CD14-positive monocyte (primary cell): ENCODE measurements around the gene CALHM1. TPM values are rescaled to one million over a fixed set of nuclear protein-coding genes. Genes with fewer than 3 reads are reported as not detected.

ENCODE experiments used
- DNase-seq, 3 donors: peaks; one replicate each; pipeline ENCODE4 v3.0.0-alpha.2; 2011 to 2022
- H2AFZ ChIP-seq: 2 replicates; pipeline ENCODE4 v1.6.0; 2012; ENCODE audit warnings: mild to moderate bottlenecking, low read depth, low read length, inconsistent platforms; ENCODE audit not compliant: insufficient read depth, poor library complexity, severe bottlenecking
- H3K27ac ChIP-seq, 2 donors: 1 replicate in 1 of 2; 2 replicates in 1 of 2; pipeline ENCODE4 v1.5.1; 2012 to 2013; ENCODE audit warnings: low read length in 2 of 2, control low read depth in 1 of 2, inconsistent platforms in 1 of 2, low read depth in 1 of 2, mild to moderate bottlenecking in 1 of 2
- H3K27me3 ChIP-seq, 2 donors: one replicate each; pipeline versions ENCODE4 v1.6.0 to v1.6.1; 2011 to 2013; ENCODE audit warnings: low read length in 2 of 2; ENCODE audit not compliant: control insufficient read depth in 2 of 2, insufficient read depth in 2 of 2
- H3K36me3 ChIP-seq, 2 donors: replicated peaks in 1 of 2; 1 replicate in 1 of 2; 2 replicates in 1 of 2; pipeline versions ENCODE4 v1.5.1 to v1.6.1; 2012 to 2013; ENCODE audit warnings: low read length in 2 of 2, control low read depth in 1 of 2, inconsistent platforms in 1 of 2, mild to moderate bottlenecking in 1 of 2; ENCODE audit not compliant: insufficient read depth in 2 of 2, control insufficient read depth in 1 of 2
- H3K4me1 ChIP-seq, 2 donors: 1 replicate in 1 of 2; 2 replicates in 1 of 2; pipeline versions ENCODE4 v1.5.1 to v1.6.1; 2012 to 2013; ENCODE audit warnings: low read length in 2 of 2, control low read depth in 1 of 2, inconsistent platforms in 1 of 2, mild to moderate bottlenecking in 1 of 2, moderate library complexity in 1 of 2; ENCODE audit not compliant: insufficient read depth in 2 of 2, control insufficient read depth in 1 of 2
- H3K4me2 ChIP-seq: replicated peaks from 2 replicates; pipeline ENCODE3; 2012; ENCODE audit warnings: low read length, moderate library complexity, mild to moderate bottlenecking; ENCODE audit not compliant: poor library complexity, severe bottlenecking; ENCODE audit errors: extremely low read depth
- H3K4me3 ChIP-seq, 3 experiments: fragments of 200-600 bp in 1 of 3; sonication (generic) in 1 of 3; replicated peaks in 1 of 3; 1 replicate in 2 of 3; 2 replicates in 1 of 3; pipeline ENCODE4 v1.5.1; 2011 to 2013; ENCODE audit warnings: low read length in 3 of 3, mild to moderate bottlenecking in 3 of 3, control low read depth in 2 of 3, low read depth in 2 of 3, inconsistent platforms in 1 of 3, moderate library complexity in 1 of 3
- H3K79me2 ChIP-seq: 2 replicates; pipeline ENCODE4 v1.6.0; 2012; ENCODE audit warnings: mild to moderate bottlenecking, control low read depth, inconsistent platforms, low read length, moderate library complexity; ENCODE audit not compliant: insufficient read depth
- H3K9ac ChIP-seq: 2 replicates; pipeline ENCODE4 v1.6.0; 2017; ENCODE audit warnings: low read length, mild to moderate bottlenecking; ENCODE audit not compliant: insufficient read depth, poor library complexity, severe bottlenecking
- H3K9me3 ChIP-seq, 2 donors: replicated peaks in 1 of 2; 1 replicate in 1 of 2; 2 replicates in 1 of 2; pipeline versions ENCODE4 v1.5.1 to v1.6.1; 2012 to 2013; ENCODE audit warnings: low read length in 2 of 2, control low read depth in 1 of 2; ENCODE audit not compliant: control insufficient read depth in 1 of 2, insufficient read depth in 1 of 2
- H4K20me1 ChIP-seq: 2 replicates; pipeline ENCODE4 v1.6.0; 2012; ENCODE audit warnings: mild to moderate bottlenecking, low read length, control low read depth, moderate library complexity; ENCODE audit not compliant: insufficient read depth
- H3K27ac Mint-ChIP-seq, 7 donors: one replicate each; pipeline ENCODE4 v1.8.0; 2020; ENCODE audit warnings: mild to moderate bottlenecking in 7 of 7, mixed read lengths in 7 of 7, moderate library complexity in 6 of 7, inconsistent platforms in 2 of 7
- H3K27me3 Mint-ChIP-seq, 3 donors: one replicate each; pipeline ENCODE4 v1.8.0; 2021 to 2022; ENCODE audit warnings: low read depth in 3 of 3, mild to moderate bottlenecking in 3 of 3, mixed read lengths in 3 of 3, moderate library complexity in 3 of 3, inconsistent platforms in 1 of 3
- H3K36me3 Mint-ChIP-seq, 2 donors: one replicate each; pipeline ENCODE4 v1.8.0; 2020; ENCODE audit warnings: mixed read lengths in 2 of 2, inconsistent platforms in 1 of 2, mild to moderate bottlenecking in 1 of 2
- H3K4me1 Mint-ChIP-seq: one replicate; pipeline ENCODE4 v1.8.0; 2020; ENCODE audit warnings: mild to moderate bottlenecking, mixed read lengths
- H3K4me3 Mint-ChIP-seq, 2 donors: one replicate each; pipeline ENCODE4 v1.8.0; 2020; ENCODE audit warnings: mild to moderate bottlenecking in 2 of 2, mixed read lengths in 2 of 2, moderate library complexity in 1 of 2
- H3K9me3 Mint-ChIP-seq, 7 donors: one replicate each; pipeline ENCODE4 v1.8.0; 2020 to 2022; ENCODE audit warnings: mixed read lengths in 7 of 7, mild to moderate bottlenecking in 6 of 7, moderate library complexity in 6 of 7, inconsistent platforms in 2 of 7
- WGBS: methylation state at CpG from one replicate; pipeline ENCODE4 v1.1.5; 2013; ENCODE audit warnings: missing lambda C conversion rate; ENCODE audit not compliant: insufficient coverage; 5-methylcytosine and 5-hydroxymethylcytosine counted together
- intact Hi-C, 2 donors: fragments of 100-400 bp; cut with micrococcal nuclease; formaldehyde crosslinking; loops; one replicate each; pipeline versions ENCODE4 v1.15.0 to v1.15.1; 2023
- polyA plus RNA-seq, 3 donors: library from polyadenylated mRNA; depleted of rRNA in 1 of 3; unstranded in 2 of 3; stranded (reverse) in 1 of 3; fragments of 300-500 nt in 2 of 3; fragments of >200 nt in 1 of 3; fragmentation: Illumina TruSeq in 2 of 3; gene quantifications; 1 replicate in 2 of 3; 2 replicates in 1 of 3; pipeline ENCODE4 v1.2.3, GENCODE V29; 2012 to 2021
- TF ChIP-seq, protein P1 (sequence below): fragments of 200-600 bp; IDR thresholded peaks from one replicate; pipeline ENCODE4 v1.8.0; 2022; ENCODE audit warnings: antibody characterized with exemption, mild to moderate bottlenecking

Gene CALHM1
- polyA plus RNA-seq, 3 donors = not detected

DNA sequence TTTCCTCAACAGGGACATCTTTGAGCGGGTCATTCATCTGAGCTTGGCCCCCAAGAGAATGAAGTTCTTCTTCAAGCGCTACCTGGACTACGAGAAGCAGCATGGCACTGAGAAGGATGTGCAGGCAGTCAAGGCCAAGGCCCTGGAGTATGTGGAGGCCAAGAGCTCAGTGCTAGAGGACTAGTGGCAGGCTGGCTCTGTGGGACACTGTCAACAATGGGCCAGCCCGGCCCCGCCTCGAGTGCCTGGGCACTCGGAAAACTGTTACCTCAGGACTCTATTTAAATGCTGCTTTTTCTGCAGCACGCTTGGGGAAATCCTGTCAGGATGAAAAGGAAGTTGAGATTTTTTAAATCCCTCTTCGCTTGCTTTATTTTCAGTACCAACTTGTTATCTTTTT is 13.3 kb downstream of the CALHM1 start:
- intact Hi-C loops = no loop called here
- peak overlapping the region in 6 of 7 donors; percentile 11 to 85 (median 60) for H3K27ac Mint-ChIP-seq
- H3K4me1 Mint-ChIP-seq = peaks cover 44% of the 10 kb centered on the region

DNA sequence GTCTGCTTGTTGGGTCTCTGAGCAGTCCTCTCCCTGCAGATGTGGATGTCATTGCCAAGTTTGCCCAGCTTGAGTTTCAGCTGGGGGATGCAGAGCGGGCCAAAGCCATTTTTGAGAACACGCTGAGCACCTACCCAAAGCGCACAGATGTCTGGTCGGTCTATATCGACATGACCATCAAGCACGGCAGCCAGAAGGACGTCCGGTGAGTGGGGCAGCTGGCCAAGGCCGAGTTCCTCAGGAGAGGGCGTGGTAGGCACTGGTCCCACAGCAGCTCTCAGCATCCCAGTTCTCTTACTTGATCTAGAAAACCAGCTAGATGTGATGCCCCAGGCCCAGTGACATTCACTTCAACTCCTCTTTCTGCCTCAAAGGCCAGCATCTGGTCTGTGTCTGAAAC is 14.2 kb downstream of the CALHM1 start:
- Mint-ChIP-seq H3K9me3 (no peaks in the 10 kb centered on the region), H3K27me3 (peaks cover 0 to 2% (median 1%) of the 10 kb centered on the region in 3 donors), H3K4me1 (peaks cover 36% of the 10 kb centered on the region), H3K4me3 (no peak overlapping the region), H3K36me3 (peaks cover 90 to 96% of the 10 kb centered on the region in 2 donors), H3K27ac (peak overlapping the region in 2 of 7 donors; percentile 37 to 57)
- Histone ChIP-seq H3K9ac (no peak overlapping the region), H2AFZ (no peak overlapping the region), H3K4me1 (peaks cover 11 to 27% of the 10 kb centered on the region in 2 donors), H3K36me3 (peaks cover 89 to 100% of the 10 kb centered on the region in 2 donors), H3K27me3 (no peaks in the 10 kb centered on the region), H3K27ac (peak overlapping the region in 1 of 2 donors; percentile 45), H3K4me2 (no peak overlapping the region), H4K20me1 (peaks cover 80% of the 10 kb centered on the region), H3K4me3 (no peak overlapping the region), H3K9me3 (no peaks in the 10 kb centered on the region), H3K79me2 (peaks cover 33% of the 10 kb centered on the region)
- no peak for DNase-seq
- WGBS = 100% methylated on average over 8 of the region's 10 CpGs
- TF ChIP-seq, protein P1, sequence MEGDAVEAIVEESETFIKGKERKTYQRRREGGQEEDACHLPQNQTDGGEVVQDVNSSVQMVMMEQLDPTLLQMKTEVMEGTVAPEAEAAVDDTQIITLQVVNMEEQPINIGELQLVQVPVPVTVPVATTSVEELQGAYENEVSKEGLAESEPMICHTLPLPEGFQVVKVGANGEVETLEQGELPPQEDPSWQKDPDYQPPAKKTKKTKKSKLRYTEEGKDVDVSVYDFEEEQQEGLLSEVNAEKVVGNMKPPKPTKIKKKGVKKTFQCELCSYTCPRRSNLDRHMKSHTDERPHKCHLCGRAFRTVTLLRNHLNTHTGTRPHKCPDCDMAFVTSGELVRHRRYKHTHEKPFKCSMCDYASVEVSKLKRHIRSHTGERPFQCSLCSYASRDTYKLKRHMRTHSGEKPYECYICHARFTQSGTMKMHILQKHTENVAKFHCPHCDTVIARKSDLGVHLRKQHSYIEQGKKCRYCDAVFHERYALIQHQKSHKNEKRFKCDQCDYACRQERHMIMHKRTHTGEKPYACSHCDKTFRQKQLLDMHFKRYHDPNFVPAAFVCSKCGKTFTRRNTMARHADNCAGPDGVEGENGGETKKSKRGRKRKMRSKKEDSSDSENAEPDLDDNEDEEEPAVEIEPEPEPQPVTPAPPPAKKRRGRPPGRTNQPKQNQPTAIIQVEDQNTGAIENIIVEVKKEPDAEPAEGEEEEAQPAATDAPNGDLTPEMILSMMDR = no peak
- intact Hi-C loops = no loop called here

More for the DNA sequence above, 13.3 kb downstream of the CALHM1 start:
- H3K9ac ChIP-seq = no peak overlapping the region
- no peak overlapping the region for H2AFZ ChIP-seq
- no peaks in the 10 kb centered on the region for H3K9me3 Mint-ChIP-seq
- peaks cover 89 to 100% of the 10 kb centered on the region in 2 donors for H3K36me3 ChIP-seq
- peaks cover 88 to 96% of the 10 kb centered on the region in 2 donors for H3K36me3 Mint-ChIP-seq
- no peak overlapping the region for H3K4me2 ChIP-seq
- H3K4me3 ChIP-seq = no peak overlapping the region
- H3K4me3 Mint-ChIP-seq = no peak overlapping the region
- H3K27ac ChIP-seq = peak overlapping the region in 1 of 2 donors; percentile 36
- no peaks in the 10 kb centered on the region for H3K27me3 ChIP-seq
- TF ChIP-seq, protein P1 = no peak
- peaks cover 89% of the 10 kb centered on the region for H4K20me1 ChIP-seq
- peaks cover 20 to 36% of the 10 kb centered on the region in 2 donors for H3K4me1 ChIP-seq
- H3K27me3 Mint-ChIP-seq = peaks cover 1 to 2% (median 2%) of the 10 kb centered on the region in 3 donors
- peaks cover 42% of the 10 kb centered on the region for H3K79me2 ChIP-seq
- no peak for DNase-seq
- H3K9me3 ChIP-seq = no peaks in the 10 kb centered on the region
- WGBS = 100% methylated on average over 3 of the region's 9 CpGs
